ENCODE measurements around the gene CLCN3. TPM values are rescaled to one million over a fixed set of nuclear protein-coding genes. Genes with fewer than 3 reads are reported as not detected.

Gene CLCN3
- total and polyA plus RNA-seq, 12 donors: 11.9 to 106 (median 61.5) TPM

DNA sequence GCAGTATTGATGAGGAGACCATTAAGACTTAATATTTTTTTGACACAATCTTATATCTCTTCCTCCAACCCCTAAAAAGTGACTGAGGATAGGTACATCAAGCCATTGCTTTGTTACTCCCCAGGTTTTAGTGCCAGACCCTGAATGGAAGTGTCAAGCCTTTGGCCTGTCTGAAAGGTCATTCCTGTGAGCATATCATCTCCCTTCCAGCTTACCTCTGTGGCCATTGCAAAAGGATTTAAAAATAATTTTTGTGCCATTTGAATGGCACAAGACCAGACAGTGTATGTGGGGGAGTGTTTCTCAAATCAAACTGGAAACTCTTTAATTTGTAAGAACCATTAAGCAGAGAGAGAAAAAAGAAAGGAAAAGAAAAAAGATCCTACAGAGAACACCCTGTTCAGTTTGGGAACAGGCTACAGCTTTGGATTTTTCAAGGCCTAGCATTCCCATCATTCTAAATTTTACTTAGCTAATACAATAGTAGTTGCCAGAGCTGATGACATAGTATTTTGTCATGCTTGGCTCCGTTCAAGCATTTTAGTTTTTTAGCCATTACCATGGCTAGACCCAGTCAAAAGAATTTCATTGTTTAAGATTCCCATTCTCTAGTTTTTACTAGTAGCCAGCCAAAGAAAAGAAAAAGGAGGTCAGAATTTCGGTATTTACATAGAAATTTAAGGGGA is 87.7 kb downstream of the CLCN3 start:
- intact Hi-C loops (cut with DNase I): no loop called here
- DNase-seq: no peak
- 66 to 70% (median 68%) methylated on average over 2 of the region's 2 CpGs for WGBS, 4 donors
- H3K27me3 ChIP-seq: no peaks in the 10 kb centered on the region
- TF ChIP-seq, protein P1, sequence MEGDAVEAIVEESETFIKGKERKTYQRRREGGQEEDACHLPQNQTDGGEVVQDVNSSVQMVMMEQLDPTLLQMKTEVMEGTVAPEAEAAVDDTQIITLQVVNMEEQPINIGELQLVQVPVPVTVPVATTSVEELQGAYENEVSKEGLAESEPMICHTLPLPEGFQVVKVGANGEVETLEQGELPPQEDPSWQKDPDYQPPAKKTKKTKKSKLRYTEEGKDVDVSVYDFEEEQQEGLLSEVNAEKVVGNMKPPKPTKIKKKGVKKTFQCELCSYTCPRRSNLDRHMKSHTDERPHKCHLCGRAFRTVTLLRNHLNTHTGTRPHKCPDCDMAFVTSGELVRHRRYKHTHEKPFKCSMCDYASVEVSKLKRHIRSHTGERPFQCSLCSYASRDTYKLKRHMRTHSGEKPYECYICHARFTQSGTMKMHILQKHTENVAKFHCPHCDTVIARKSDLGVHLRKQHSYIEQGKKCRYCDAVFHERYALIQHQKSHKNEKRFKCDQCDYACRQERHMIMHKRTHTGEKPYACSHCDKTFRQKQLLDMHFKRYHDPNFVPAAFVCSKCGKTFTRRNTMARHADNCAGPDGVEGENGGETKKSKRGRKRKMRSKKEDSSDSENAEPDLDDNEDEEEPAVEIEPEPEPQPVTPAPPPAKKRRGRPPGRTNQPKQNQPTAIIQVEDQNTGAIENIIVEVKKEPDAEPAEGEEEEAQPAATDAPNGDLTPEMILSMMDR (IDR thresholded peaks at IDR 0.05): no peak
- TF ChIP-seq POLR2A (IDR thresholded peaks at IDR 0.05): no peak
- no peaks in the 10 kb centered on the region for H3K9me3 ChIP-seq (replicated peaks in 1 of 3)
- H3K36me3 ChIP-seq (replicated peaks in 1 of 2): peaks cover 0 to 6% of the 10 kb centered on the region in 2 donors
- H3K4me3 ChIP-seq: no peak overlapping the region
- H3K27ac ChIP-seq: no peak overlapping the region
- no peaks in the 10 kb centered on the region for H3K4me1 ChIP-seq (replicated peaks in 1 of 2)

DNA sequence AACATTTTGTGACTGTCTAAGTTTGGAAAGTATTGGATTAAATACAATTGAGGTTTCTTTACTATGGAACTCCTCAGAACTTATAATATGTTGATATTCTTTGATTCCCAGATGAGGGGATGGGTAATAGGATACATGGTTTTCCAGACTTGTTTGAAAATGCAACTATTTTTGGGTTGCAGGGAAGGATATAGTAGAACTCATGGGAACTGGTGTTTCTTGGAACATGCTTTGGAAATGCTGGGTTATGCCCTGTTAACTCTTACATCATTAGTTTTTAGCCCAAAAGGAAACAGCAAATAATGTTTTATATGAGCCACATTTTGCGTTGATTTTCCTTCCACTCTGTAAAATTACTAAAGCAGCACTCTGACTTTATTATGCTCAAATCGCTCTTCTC is 95.4 kb downstream of the CLCN3 start:
- intact Hi-C loops (cut with DNase I): no loop called here
- WGBS, 4 donors: 94 to 98% (median 95%) methylated on average over 2 of the region's 2 CpGs

DNA sequence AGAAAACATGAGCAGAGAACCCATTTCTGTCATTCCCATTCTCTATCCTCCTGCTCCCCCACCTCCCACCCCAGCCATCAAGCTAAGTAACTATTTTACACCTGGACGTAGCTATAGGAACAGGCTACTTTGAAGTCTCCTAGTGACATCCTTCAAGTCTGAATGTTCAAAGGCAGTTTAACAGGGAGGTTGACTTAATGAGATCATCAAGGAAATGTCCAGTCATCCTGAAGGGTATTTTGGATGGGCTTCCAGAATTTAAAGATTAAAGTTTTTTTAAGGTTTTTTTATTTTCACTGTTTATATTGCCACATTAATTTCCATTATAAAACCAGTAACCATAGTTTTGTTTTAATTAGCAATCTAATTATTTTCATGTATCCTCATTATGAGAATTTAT is 96.3 kb downstream of the CLCN3 start:
- Histone ChIP-seq H3K27ac (no peak overlapping the region), H3K4me1 (replicated peaks in 1 of 2) (no peaks in the 10 kb centered on the region), H3K9me3 (replicated peaks in 1 of 3) (no peaks in the 10 kb centered on the region), H3K27me3 (no peaks in the 10 kb centered on the region), H3K4me3 (no peak overlapping the region), H3K36me3 (replicated peaks in 1 of 2) (peaks cover 0 to 14% of the 10 kb centered on the region in 2 donors)
- TF ChIP-seq POLR2A (IDR thresholded peaks at IDR 0.05): no peak
- TF ChIP-seq, protein P1 (IDR thresholded peaks at IDR 0.05): no peak
- 81 to 94% (median 90%) methylated on average over 1 of the region's 1 CpG for WGBS, 4 donors
- intact Hi-C loops (cut with DNase I): no loop called here
- no peak for DNase-seq

More for the DNA sequence above, 95.4 kb downstream of the CLCN3 start:
- no peak overlapping the region for H3K27ac ChIP-seq
- H3K4me1 ChIP-seq (replicated peaks in 1 of 2): no peaks in the 10 kb centered on the region
- H3K36me3 ChIP-seq (replicated peaks in 1 of 2): peaks cover 0 to 14% of the 10 kb centered on the region in 2 donors
- DNase-seq: no peak
- TF ChIP-seq, protein P1 (IDR thresholded peaks at IDR 0.05): no peak
- no peak for TF ChIP-seq POLR2A (IDR thresholded peaks at IDR 0.05)
- no peaks in the 10 kb centered on the region for H3K27me3 ChIP-seq
- no peak overlapping the region for H3K4me3 ChIP-seq
- no peaks in the 10 kb centered on the region for H3K9me3 ChIP-seq (replicated peaks in 1 of 3)

DNA sequence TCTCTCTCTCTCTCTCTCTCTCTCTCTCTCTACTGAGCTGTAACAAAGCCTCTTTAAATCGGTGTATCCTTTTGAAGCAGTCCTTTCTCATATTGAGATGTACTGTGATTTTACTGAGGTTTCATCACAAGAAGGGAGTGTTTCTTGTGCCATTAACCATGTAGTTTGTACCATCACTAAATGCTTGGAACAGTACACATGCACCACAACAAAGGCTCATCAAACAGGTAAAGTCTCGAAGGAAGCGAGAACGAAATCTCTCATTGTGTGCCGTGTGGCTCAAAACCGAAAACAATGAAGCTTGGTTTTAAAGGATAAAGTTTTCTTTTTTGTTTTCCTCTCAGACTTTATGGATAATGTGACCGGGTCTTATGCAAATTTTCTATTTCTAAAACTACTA is 100.2 kb downstream of the CLCN3 start:
- Histone ChIP-seq H3K4me3 (no peak overlapping the region), H3K27me3 (no peaks in the 10 kb centered on the region), H3K27ac (no peak overlapping the region), H3K9me3 (replicated peaks in 1 of 3) (no peaks in the 10 kb centered on the region), H3K36me3 (replicated peaks in 1 of 2) (no peaks in the 10 kb centered on the region), H3K4me1 (replicated peaks in 1 of 2) (no peaks in the 10 kb centered on the region)
- no peak for DNase-seq
- intact Hi-C loops (cut with DNase I): no loop called here
- TF ChIP-seq, protein P1 (IDR thresholded peaks at IDR 0.05): no peak
- no peak for TF ChIP-seq POLR2A (IDR thresholded peaks at IDR 0.05)
- 94 to 97% (median 96%) methylated on average over 7 of the region's 7 CpGs for WGBS, 4 donors
